H9 (cell line): Measurements from ENCODE around the gene SLMAP. TPM values are rescaled to one million over a fixed set of nuclear protein-coding genes. Genes with fewer than 3 reads are reported as not detected.

Source experiments
- DNase-seq: peaks from one replicate; pipeline ENCODE4 v3.0.0-alpha.2; 2017
- H2AFZ ChIP-seq: one replicate; pipeline ENCODE4 v1.6.1; 2013; ENCODE audit warnings: mild to moderate bottlenecking, low read length, control low read depth, moderate library complexity
- H2AK5ac ChIP-seq: 2 replicates; pipeline ENCODE4 v1.6.1; 2013; ENCODE audit warnings: low read length, control low read depth, mixed read lengths; ENCODE audit not compliant: insufficient read length
- H2BK120ac ChIP-seq: one replicate; pipeline ENCODE4 v1.6.1; 2013; ENCODE audit warnings: low read depth, mild to moderate bottlenecking, low read length, control low read depth, inconsistent platforms; ENCODE audit not compliant: poor library complexity, severe bottlenecking
- H2BK12ac ChIP-seq: 2 replicates; pipeline ENCODE4 v1.6.1; 2013; ENCODE audit warnings: low read length, control low read depth, mixed read lengths, low read depth; ENCODE audit not compliant: insufficient read length
- H2BK15ac ChIP-seq: 2 replicates; pipeline ENCODE4 v1.6.1; 2013; ENCODE audit warnings: low read depth, low read length, control low read depth
- H2BK20ac ChIP-seq: one replicate; pipeline ENCODE4 v1.6.1; 2013; ENCODE audit warnings: low read depth, mild to moderate bottlenecking, low read length, control low read depth, inconsistent platforms; ENCODE audit not compliant: poor library complexity, severe bottlenecking
- H2BK5ac ChIP-seq: 2 replicates; pipeline ENCODE4 v1.6.1; 2013; ENCODE audit warnings: low read length, control low read depth, mixed read lengths; ENCODE audit not compliant: insufficient read length
- H3K14ac ChIP-seq: 2 replicates; pipeline ENCODE4 v1.6.1; 2013; ENCODE audit warnings: low read length, control low read depth; ENCODE audit not compliant: insufficient read depth
- H3K18ac ChIP-seq: 2 replicates; pipeline ENCODE4 v1.6.1; 2013; ENCODE audit warnings: low read depth, mild to moderate bottlenecking, mixed read lengths, low read length, control low read depth; ENCODE audit not compliant: insufficient read length
- H3K23ac ChIP-seq: 2 replicates; pipeline ENCODE4 v1.6.1; 2013; ENCODE audit warnings: low read length, control low read depth, mixed read lengths, low read depth; ENCODE audit not compliant: insufficient read length
- H3K23me2 ChIP-seq: 2 replicates; pipeline ENCODE4 v1.6.1; 2013; ENCODE audit warnings: low read depth, mild to moderate bottlenecking, mixed read lengths, low read length, control low read depth; ENCODE audit not compliant: insufficient read length, poor library complexity, severe bottlenecking
- H3K27ac ChIP-seq: 2 replicates; pipeline ENCODE4 v1.5.1; 2013; ENCODE audit warnings: low read length, control low read depth, mixed read lengths, low read depth; ENCODE audit not compliant: insufficient read length
- H3K27me3 ChIP-seq: 2 replicates; pipeline ENCODE4 v1.6.1; 2013; ENCODE audit warnings: low read length, control low read depth, inconsistent platforms; ENCODE audit not compliant: insufficient read depth
- H3K4ac ChIP-seq: 2 replicates; pipeline ENCODE4 v1.6.1; 2013; ENCODE audit warnings: low read depth, mild to moderate bottlenecking, control low read depth, inconsistent platforms, low read length, moderate library complexity
- H3K4me1 ChIP-seq: 2 replicates; pipeline ENCODE4 v1.6.1; 2013; ENCODE audit warnings: low read length, control low read depth, inconsistent platforms; ENCODE audit not compliant: insufficient read depth
- H3K4me2 ChIP-seq: 2 replicates; pipeline ENCODE4 v1.6.1; 2013; ENCODE audit warnings: low read length, control low read depth, mixed read lengths; ENCODE audit not compliant: insufficient read length, insufficient read depth
- H3K56ac ChIP-seq: 2 replicates; pipeline ENCODE4 v1.6.1; 2013; ENCODE audit warnings: low read depth, mild to moderate bottlenecking, mixed read lengths, low read length, control low read depth; ENCODE audit not compliant: insufficient read length
- H3K79me1 ChIP-seq: 2 replicates; pipeline ENCODE4 v1.6.1; 2013; ENCODE audit warnings: low read depth, mild to moderate bottlenecking, moderate library complexity, low read length, control low read depth, inconsistent platforms; ENCODE audit not compliant: insufficient read depth, poor library complexity, severe bottlenecking
- H3K79me2 ChIP-seq: 2 replicates; pipeline ENCODE4 v1.6.1; 2013; ENCODE audit warnings: low read length, control low read depth, inconsistent platforms; ENCODE audit not compliant: insufficient read depth
- H3K9ac ChIP-seq: 2 replicates; pipeline ENCODE4 v1.6.1; 2013; ENCODE audit warnings: low read length, control low read depth, mixed read lengths; ENCODE audit not compliant: insufficient read length; ENCODE audit errors: extremely low read depth
- H3K9me3 ChIP-seq: one replicate; pipeline ENCODE4 v1.6.1; 2013; ENCODE audit warnings: low read depth, low read length, inconsistent platforms; ENCODE audit not compliant: control insufficient read depth
- H3T11ph ChIP-seq: one replicate; pipeline ENCODE4 v1.6.1; 2013; ENCODE audit warnings: mild to moderate bottlenecking, low read length, control low read depth, inconsistent platforms
- H4K20me1 ChIP-seq: one replicate; pipeline ENCODE4 v1.6.1; 2013; ENCODE audit not compliant: control insufficient read depth, insufficient read length, insufficient read depth
- H4K5ac ChIP-seq: 2 replicates; pipeline ENCODE4 v1.6.1; 2013; ENCODE audit warnings: low read depth, mild to moderate bottlenecking, mixed read lengths, low read length, control low read depth; ENCODE audit not compliant: insufficient read length
- H4K8ac ChIP-seq: replicated peaks from 2 replicates; pipeline ENCODE4 v1.6.1; 2013; ENCODE audit warnings: low read length, control low read depth, mixed read lengths, low read depth; ENCODE audit not compliant: insufficient read length
- H4K91ac ChIP-seq: 2 replicates; pipeline ENCODE4 v1.6.1; 2013; ENCODE audit warnings: low read depth, mild to moderate bottlenecking, moderate library complexity, mixed read lengths, low read length, control low read depth; ENCODE audit not compliant: insufficient read length
- H3K27ac Mint-ChIP-seq, 3 experiments: 2 replicates in 2 of 3; 3 replicates in 1 of 3; pipeline ENCODE4 v1.8.0; 2020 to 2021; ENCODE audit warnings: mixed read lengths in 3 of 3, mild to moderate bottlenecking in 1 of 3, moderate library complexity in 1 of 3
- H3K27me3 Mint-ChIP-seq: 2 replicates; pipeline ENCODE4 v1.8.0; 2021; ENCODE audit warnings: low read depth, mild to moderate bottlenecking, moderate library complexity, mixed read lengths
- H3K36me3 Mint-ChIP-seq, 3 experiments: 2 replicates in 2 of 3; 3 replicates in 1 of 3; pipeline ENCODE4 v1.8.0; 2020 to 2021; ENCODE audit warnings: low read depth in 3 of 3, mixed read lengths in 3 of 3; ENCODE audit not compliant: insufficient read depth in 1 of 3
- H3K4me1 Mint-ChIP-seq, 2 experiments: 2 replicates each; pipeline ENCODE4 v1.8.0; 2020; ENCODE audit warnings: mixed read lengths in 2 of 2
- H3K4me3 Mint-ChIP-seq, 2 experiments: 2 replicates in 1 of 2; 3 replicates in 1 of 2; pipeline ENCODE4 v1.8.0; 2020 to 2021; ENCODE audit warnings: mild to moderate bottlenecking in 2 of 2, mixed read lengths in 2 of 2, moderate library complexity in 1 of 2
- H3K9me3 Mint-ChIP-seq, 2 experiments: 2 replicates in 1 of 2; 3 replicates in 1 of 2; pipeline ENCODE4 v1.8.0; 2020; ENCODE audit warnings: mild to moderate bottlenecking in 2 of 2, mixed read lengths in 2 of 2, moderate library complexity in 1 of 2
- WGBS: extraction: QIAGEN DNeasy Blood & Tissue Kit; methylation state at CpG from one replicate; pipeline ENCODE4 v1.1.7; 2013; ENCODE audit warnings: missing lambda C conversion rate, low lambda C conversion rate, mixed read lengths; ENCODE audit not compliant: insufficient read length; ENCODE audit errors: extremely low coverage; 5-methylcytosine and 5-hydroxymethylcytosine counted together
- total RNA-seq: library from RNA; stranded (reverse); gene quantifications from 2 replicates; pipeline ENCODE4 v1.2.1, GENCODE V29; 2021
- TF ChIP-seq, protein P1 (sequence below): fragments of 200-600 bp; sonication (generic); conservative IDR thresholded peaks from 3 replicates; pipeline ENCODE4 v1.8.0; 2021; ENCODE audit warnings: antibody characterized with exemption, mild to moderate bottlenecking

The SLMAP gene
- total RNA-seq, 1 experiment from 2014 or later, result 65.1 TPM

DNA sequence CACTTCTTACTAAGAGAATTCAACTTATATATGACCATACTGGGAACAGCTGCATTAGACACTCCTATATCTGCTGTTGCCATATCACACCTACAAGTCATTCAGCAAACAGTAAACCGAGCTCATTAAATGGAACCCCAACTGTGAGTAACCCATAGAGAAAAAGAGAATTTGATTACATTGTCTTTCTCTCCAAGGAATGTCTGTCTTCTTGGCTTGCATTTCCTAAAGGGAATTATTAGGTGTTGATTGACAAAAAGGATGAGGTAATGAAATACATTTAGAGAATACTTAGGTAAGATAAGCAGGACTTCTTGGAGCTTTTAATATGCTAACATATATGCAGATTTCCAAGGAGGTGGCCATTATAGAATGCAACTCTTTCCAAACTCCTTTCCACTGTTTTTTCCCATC is 76.8 kb downstream of the SLMAP start:
- Histone ChIP-seq H3K18ac (no peak overlapping the region), H3K79me1 (peaks cover 6% of the 10 kb centered on the region), H2BK20ac (no peak overlapping the region), H4K5ac (no peak overlapping the region), H3K4ac (no peak overlapping the region), H2BK120ac (no peak overlapping the region), H3K79me2 (no peaks in the 10 kb centered on the region; the same call in 1 of the 2 replicates), H4K20me1 (no peaks in the 10 kb centered on the region), H3K14ac (no peak overlapping the region), H3K9ac (no peak overlapping the region), H2AFZ (no peak overlapping the region), H3K4me2 (peak overlapping the region; percentile 6), H3K27me3 (no peaks in the 10 kb centered on the region), H2BK12ac (no peak overlapping the region), H4K91ac (no peak overlapping the region), H3K4me1 (peaks cover 7% of the 10 kb centered on the region; the same call in 1 of the 2 replicates), H2BK15ac (no peak overlapping the region), H2AK5ac (no peak overlapping the region), H3K56ac (no peak overlapping the region), H3K27ac (no peak overlapping the region), H3K23ac (no peak overlapping the region), H4K8ac (no peak overlapping the region), H3K23me2 (no peaks in the 10 kb centered on the region), H3K9me3 (no peaks in the 10 kb centered on the region), H2BK5ac (no peak overlapping the region), H3T11ph (no peak overlapping the region)
- Mint-ChIP-seq H3K27ac (peak overlapping the region in 2 of 3 experiments; percentile 4 to 68; a peak in 2 of 7 replicates), H3K4me1 (peaks cover 23 to 32% of the 10 kb centered on the region in 2 experiments), H3K4me3 (no peak overlapping the region), H3K9me3 (no peaks in the 10 kb centered on the region), H3K36me3 (no peaks in the 10 kb centered on the region; a peak in 2 of 7 replicates), H3K27me3 (no peaks in the 10 kb centered on the region)
- no CpG with 5 or more reads among the region's 1 CpG for WGBS
- TF ChIP-seq, protein P1, sequence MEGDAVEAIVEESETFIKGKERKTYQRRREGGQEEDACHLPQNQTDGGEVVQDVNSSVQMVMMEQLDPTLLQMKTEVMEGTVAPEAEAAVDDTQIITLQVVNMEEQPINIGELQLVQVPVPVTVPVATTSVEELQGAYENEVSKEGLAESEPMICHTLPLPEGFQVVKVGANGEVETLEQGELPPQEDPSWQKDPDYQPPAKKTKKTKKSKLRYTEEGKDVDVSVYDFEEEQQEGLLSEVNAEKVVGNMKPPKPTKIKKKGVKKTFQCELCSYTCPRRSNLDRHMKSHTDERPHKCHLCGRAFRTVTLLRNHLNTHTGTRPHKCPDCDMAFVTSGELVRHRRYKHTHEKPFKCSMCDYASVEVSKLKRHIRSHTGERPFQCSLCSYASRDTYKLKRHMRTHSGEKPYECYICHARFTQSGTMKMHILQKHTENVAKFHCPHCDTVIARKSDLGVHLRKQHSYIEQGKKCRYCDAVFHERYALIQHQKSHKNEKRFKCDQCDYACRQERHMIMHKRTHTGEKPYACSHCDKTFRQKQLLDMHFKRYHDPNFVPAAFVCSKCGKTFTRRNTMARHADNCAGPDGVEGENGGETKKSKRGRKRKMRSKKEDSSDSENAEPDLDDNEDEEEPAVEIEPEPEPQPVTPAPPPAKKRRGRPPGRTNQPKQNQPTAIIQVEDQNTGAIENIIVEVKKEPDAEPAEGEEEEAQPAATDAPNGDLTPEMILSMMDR, result no peak
- DNase-seq, result no peak
